Lower leg skin (tissue), 3 donors: ENCODE results near the gene CFAP58.

Experiments used
- POLR2A ChIP-seq, 2 donors: fragments of 450-650 bp; IDR thresholded peaks; one replicate each; pipeline ENCODE4 v1.6.1; 2016 to 2017; ENCODE audit warnings: antibody characterized with exemption in 2 of 2, mild to moderate bottlenecking in 1 of 2, moderate library complexity in 1 of 2
- TF ChIP-seq, protein P1 (sequence below), 3 donors: fragments of 450-650 bp; IDR thresholded peaks; one replicate each; pipeline ENCODE4 v1.5.1; 2016; ENCODE audit warnings: antibody characterized with exemption in 3 of 3, mild to moderate bottlenecking in 3 of 3, moderate library complexity in 2 of 3

DNA sequence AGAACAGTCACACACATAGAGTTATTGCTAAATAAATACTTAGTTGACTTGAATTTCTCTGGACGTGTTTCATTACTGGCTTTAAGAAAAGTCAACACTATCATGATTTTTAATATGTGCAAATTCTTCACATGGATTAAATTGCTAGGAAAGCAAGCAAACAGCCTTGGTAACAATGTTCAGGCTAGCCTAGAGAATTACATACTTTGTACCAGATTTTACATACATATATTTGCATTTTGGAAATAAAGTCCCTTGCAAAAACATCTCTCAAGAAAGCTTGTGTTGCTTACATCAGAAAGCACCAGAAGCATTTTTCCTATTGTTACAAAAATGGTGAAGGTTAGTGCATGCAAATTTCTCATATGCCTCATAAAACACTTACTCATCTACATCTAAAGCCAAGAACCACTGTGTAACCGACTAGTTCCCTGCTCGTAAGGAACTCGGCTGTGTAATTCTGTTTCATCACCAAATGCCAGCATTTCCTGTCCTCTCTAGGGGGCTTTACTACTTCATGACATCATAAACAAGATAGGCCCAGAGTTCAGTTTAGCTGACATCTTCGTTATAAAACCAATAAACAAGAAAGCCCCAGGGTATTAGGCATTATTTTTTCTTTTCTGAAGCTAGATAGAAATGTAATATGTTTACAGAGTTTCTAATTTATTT lies 87.8 kb downstream of the CFAP58 start:
- TF ChIP-seq, protein P1, sequence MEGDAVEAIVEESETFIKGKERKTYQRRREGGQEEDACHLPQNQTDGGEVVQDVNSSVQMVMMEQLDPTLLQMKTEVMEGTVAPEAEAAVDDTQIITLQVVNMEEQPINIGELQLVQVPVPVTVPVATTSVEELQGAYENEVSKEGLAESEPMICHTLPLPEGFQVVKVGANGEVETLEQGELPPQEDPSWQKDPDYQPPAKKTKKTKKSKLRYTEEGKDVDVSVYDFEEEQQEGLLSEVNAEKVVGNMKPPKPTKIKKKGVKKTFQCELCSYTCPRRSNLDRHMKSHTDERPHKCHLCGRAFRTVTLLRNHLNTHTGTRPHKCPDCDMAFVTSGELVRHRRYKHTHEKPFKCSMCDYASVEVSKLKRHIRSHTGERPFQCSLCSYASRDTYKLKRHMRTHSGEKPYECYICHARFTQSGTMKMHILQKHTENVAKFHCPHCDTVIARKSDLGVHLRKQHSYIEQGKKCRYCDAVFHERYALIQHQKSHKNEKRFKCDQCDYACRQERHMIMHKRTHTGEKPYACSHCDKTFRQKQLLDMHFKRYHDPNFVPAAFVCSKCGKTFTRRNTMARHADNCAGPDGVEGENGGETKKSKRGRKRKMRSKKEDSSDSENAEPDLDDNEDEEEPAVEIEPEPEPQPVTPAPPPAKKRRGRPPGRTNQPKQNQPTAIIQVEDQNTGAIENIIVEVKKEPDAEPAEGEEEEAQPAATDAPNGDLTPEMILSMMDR (IDR thresholded peaks at IDR 0.05) = no peak
- TF ChIP-seq POLR2A (IDR thresholded peaks at IDR 0.05) = no peak
